Fibroblast of lung (primary cell): ENCODE data around the gene ROBO1. TPM values are rescaled to one million over a fixed set of nuclear protein-coding genes. Genes with fewer than 3 reads are reported as not detected.

Experiments
- DNase-seq, 2 donors: peaks; one replicate each; pipeline versions ENCODE4 v3.0.0 to v3.0.0-alpha.2; 2010; ENCODE audit warnings: low read depth in 2 of 2
- H2AFZ ChIP-seq: 2 replicates; pipeline ENCODE4 v1.5.1; 2012; ENCODE audit warnings: low read length, control low read depth, inconsistent platforms
- H3K27ac ChIP-seq: 2 replicates; pipeline ENCODE4 v1.5.1; 2011; ENCODE audit warnings: low read length, control low read depth; ENCODE audit not compliant: insufficient read depth
- H3K27me3 ChIP-seq: 2 replicates; pipeline ENCODE4 v1.5.1; 2011; ENCODE audit warnings: mild to moderate bottlenecking, low read length; ENCODE audit not compliant: control insufficient read depth, insufficient read depth
- H3K36me3 ChIP-seq: 2 replicates; pipeline ENCODE4 v1.5.1; 2011; ENCODE audit warnings: low read length; ENCODE audit not compliant: control insufficient read depth, insufficient read depth
- H3K4me1 ChIP-seq: 2 replicates; pipeline ENCODE4 v1.5.1; 2011; ENCODE audit warnings: low read length; ENCODE audit not compliant: control insufficient read depth, insufficient read depth; ENCODE audit errors: extremely low read depth
- H3K4me2 ChIP-seq: 2 replicates; pipeline ENCODE4 v1.5.1; 2011; ENCODE audit warnings: low read length, control low read depth; ENCODE audit not compliant: insufficient read depth; ENCODE audit errors: extremely low read depth
- H3K4me3 ChIP-seq, 4 experiments: fragments of 200-600 bp in 1 of 4; sonication (generic) in 1 of 4; replicated peaks in 1 of 4; 2 replicates each; pipeline ENCODE4 v1.5.1; 2011 to 2016; ENCODE audit warnings: low read length in 4 of 4, low read depth in 3 of 4, mild to moderate bottlenecking in 3 of 4, control low read depth in 2 of 4, inconsistent platforms in 1 of 4, mixed read lengths in 1 of 4; ENCODE audit not compliant: insufficient read depth in 1 of 4; ENCODE audit errors: control extremely low read depth in 1 of 4
- H3K79me2 ChIP-seq: 2 replicates; pipeline ENCODE4 v1.5.1; 2012; ENCODE audit warnings: mild to moderate bottlenecking, low read length, inconsistent platforms; ENCODE audit not compliant: control insufficient read depth, insufficient read depth
- H3K9ac ChIP-seq: 2 replicates; pipeline ENCODE4 v1.5.1; 2011; ENCODE audit warnings: mild to moderate bottlenecking, low read length, control low read depth; ENCODE audit not compliant: insufficient read depth
- H3K9me3 ChIP-seq: 2 replicates; pipeline ENCODE4 v1.5.1; 2012; ENCODE audit warnings: low read depth, low read length; ENCODE audit not compliant: control insufficient read depth, insufficient read depth
- H4K20me1 ChIP-seq: 2 replicates; pipeline ENCODE4 v1.5.1; 2011; ENCODE audit warnings: low read length; ENCODE audit not compliant: control insufficient read depth, insufficient read depth; ENCODE audit errors: extremely low read depth
- CTCF ChIP-seq, 2 donors: IDR thresholded peaks in 1 of 2; conservative IDR thresholded peaks in 1 of 2; 1 replicate in 1 of 2; 2 replicates in 1 of 2; pipeline ENCODE4 v1.5.1; 2011 to 2012; ENCODE audit warnings: low read length in 2 of 2, control low read depth in 1 of 2, inconsistent platforms in 1 of 2, low read depth in 1 of 2, mild to moderate bottlenecking in 1 of 2
- EZH2 ChIP-seq: IDR thresholded peaks from 2 replicates; pipeline ENCODE4 v1.5.1; 2012; ENCODE audit warnings: low read length, control low read depth, mild to moderate bottlenecking; ENCODE audit errors: missing control alignments
- polyA plus RNA-seq, 2 donors: library from polyadenylated mRNA; depleted of rRNA in 1 of 2; stranded (reverse) in 1 of 2; unstranded in 1 of 2; fragments of >200 nt; gene quantifications; 2 replicates each; pipeline ENCODE4 v1.2.1, GENCODE V29; 2011 to 2012; ENCODE audit warnings: missing spikeins in 1 of 2
- total RNA-seq: library from RNA; depleted of rRNA; stranded (reverse); fragments of >200 nt; gene quantifications from 2 replicates; pipeline ENCODE4 v1.2.1, GENCODE V29; 2014

The ROBO1 gene
- total and polyA plus RNA-seq, 2 donors (not counting 1 experiment from before 2014, with no cell fraction given) = 53.8 to 104 TPM

- no peaks in the 10 kb centered on the region for H3K36me3 ChIP-seq
Observed at GRCh38 chr3:79534727-79535126, 233.1 kb downstream of the ROBO1 start.

GRCh38 chr3:79531566-79532295 is 236.1 kb downstream of the ROBO1 start:
- DNase-seq = no peak
- Histone ChIP-seq H3K79me2 (no peaks in the 10 kb centered on the region), H3K36me3 (no peaks in the 10 kb centered on the region), H3K27ac (no peak overlapping the region), H3K4me2 (no peak overlapping the region), H3K4me1 (no peaks in the 10 kb centered on the region), H3K9ac (no peak overlapping the region), H3K27me3 (no peaks in the 10 kb centered on the region), H3K9me3 (no peaks in the 10 kb centered on the region), H3K4me3 (no peak overlapping the region), H4K20me1 (no peaks in the 10 kb centered on the region), H2AFZ (no peak overlapping the region)
- TF ChIP-seq CTCF (conservative IDR thresholded peaks at IDR 0.05 in 1 of 2, IDR thresholded peaks at IDR 0.05 in 1 of 2; ENCODE audit: low read depth in 1 of 2, low read length in 2 of 2) (no peak), EZH2 (no peak)

More at GRCh38 chr3:79534727-79535126, 233.1 kb downstream of the ROBO1 start:
- H4K20me1 ChIP-seq = no peaks in the 10 kb centered on the region
- H3K9me3 ChIP-seq = no peaks in the 10 kb centered on the region
- TF ChIP-seq CTCF (conservative IDR thresholded peaks at IDR 0.05 in 1 of 2, IDR thresholded peaks at IDR 0.05 in 1 of 2; ENCODE audit: low read depth in 1 of 2, low read length in 2 of 2) = no peak
- no peak for TF ChIP-seq EZH2
- H3K4me3 ChIP-seq = no peak overlapping the region
- no peak overlapping the region for H3K27ac ChIP-seq
- DNase-seq = peak in 1 of 2 donors; percentile 43
- no peak overlapping the region for H2AFZ ChIP-seq
- H3K4me2 ChIP-seq = no peak overlapping the region
- no peaks in the 10 kb centered on the region for H3K79me2 ChIP-seq
- H3K27me3 ChIP-seq = no peaks in the 10 kb centered on the region
- no peaks in the 10 kb centered on the region for H3K4me1 ChIP-seq
- no peak overlapping the region for H3K9ac ChIP-seq

- no peaks in the 10 kb centered on the region for H3K9me3 ChIP-seq
- H3K79me2 ChIP-seq = no peaks in the 10 kb centered on the region
- H3K9ac ChIP-seq = no peak overlapping the region
- TF ChIP-seq EZH2 = no peak
- TF ChIP-seq CTCF (conservative IDR thresholded peaks at IDR 0.05 in 1 of 2, IDR thresholded peaks at IDR 0.05 in 1 of 2; ENCODE audit: low read depth in 1 of 2, low read length in 2 of 2) = peak; percentile 44 to 48
- DNase-seq = peak; percentile 34 to 57
- no peak overlapping the region for H3K27ac ChIP-seq
- H3K4me2 ChIP-seq = no peak overlapping the region
- H4K20me1 ChIP-seq = no peaks in the 10 kb centered on the region
- H3K4me1 ChIP-seq = no peaks in the 10 kb centered on the region
- H3K27me3 ChIP-seq = no peaks in the 10 kb centered on the region
- no peaks in the 10 kb centered on the region for H3K36me3 ChIP-seq
- peak overlapping the region in 1 of 4 experiments; percentile 23 for H3K4me3 ChIP-seq
- no peak overlapping the region for H2AFZ ChIP-seq
Observed at GRCh38 chr3:79521221-79521848, 246.5 kb downstream of the ROBO1 start.
